SH-SY5Y (cell line): Measurements from ENCODE around the gene GSPT1.

Experiments
- GATA2 ChIP-seq: IDR thresholded peaks from 2 replicates; pipeline ENCODE4 v1.6.1; 2011; ENCODE audit warnings: mild to moderate bottlenecking, low read depth, low read length
- GATA3 ChIP-seq: IDR thresholded peaks from 2 replicates; pipeline ENCODE4 v1.6.1; 2011; ENCODE audit warnings: low read depth, mild to moderate bottlenecking, low read length, moderate library complexity

- TF ChIP-seq GATA2 (no peak), GATA3 (no peak)
Measured at GRCh38 chr16:11836650-11837244, 79.0 kb downstream of the GSPT1 start.
